HG02884 (cell line): ENCODE data around the gene TMEM191B.
A peak's percentile ranks its signal among the peaks of the same experiment; 100 is the strongest.
"Not testable (repeated sequence)": the region's sequence is repeated elsewhere in the genome, so short reads cannot be mapped to it uniquely, and the experiment has no call there.

ENCODE experiments used
- ATAC-seq: cut with Tn5 transposase; IDR thresholded peaks from one replicate; pipeline ENCODE4 v1.9.1; 2021; ENCODE audit warnings: mild to moderate bottlenecking, moderate library complexity; ENCODE audit not compliant: unreplicated experiment

Gene TMEM191B

GRCh38 chr22:18527752-18528596 lies at the start of gene TMEM191B:
Gene TMEM191B (plus strand): TSS chr22:18527802. CDS start chr22:18527981, 179 bp downstream.
- not testable (repeated sequence) for ATAC-seq

DNA sequence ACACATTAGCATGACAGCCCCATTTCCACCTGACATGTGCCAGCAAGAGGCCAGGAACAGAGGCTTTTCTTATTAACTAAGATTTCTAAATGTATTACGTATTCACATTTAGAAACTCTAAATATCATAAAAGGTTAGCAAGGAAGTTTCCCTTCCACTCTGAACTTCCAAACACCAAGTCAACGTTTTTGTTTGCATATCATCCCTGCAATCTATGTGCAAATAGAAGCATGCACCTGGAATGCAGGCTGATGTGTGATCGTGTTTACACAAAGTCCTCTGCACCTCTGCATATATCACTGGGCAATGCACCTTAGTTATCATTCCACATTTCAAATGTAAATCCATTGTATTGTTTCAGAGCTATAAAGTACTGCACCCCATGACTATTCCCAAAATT lies 31.4 kb upstream of the TMEM191B start:
- ATAC-seq: not testable (repeated sequence)

DNA sequence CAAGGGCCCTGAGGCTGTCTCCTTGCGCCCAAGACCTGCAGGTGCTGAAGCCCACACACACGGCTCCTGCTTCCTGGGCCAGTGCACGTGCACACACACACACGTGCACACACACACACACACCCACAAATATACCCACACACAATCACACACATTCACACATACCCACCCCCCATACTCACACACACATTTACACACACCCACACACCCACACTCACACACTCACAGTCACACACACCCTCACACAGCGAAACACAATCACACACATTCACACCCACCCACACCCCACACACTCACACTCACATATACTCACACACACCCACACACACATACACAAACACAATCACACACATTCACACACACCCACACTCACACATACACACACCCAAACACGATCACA lies 16.3 kb upstream of the TMEM191B start:
- ATAC-seq: not testable (repeated sequence)

DNA sequence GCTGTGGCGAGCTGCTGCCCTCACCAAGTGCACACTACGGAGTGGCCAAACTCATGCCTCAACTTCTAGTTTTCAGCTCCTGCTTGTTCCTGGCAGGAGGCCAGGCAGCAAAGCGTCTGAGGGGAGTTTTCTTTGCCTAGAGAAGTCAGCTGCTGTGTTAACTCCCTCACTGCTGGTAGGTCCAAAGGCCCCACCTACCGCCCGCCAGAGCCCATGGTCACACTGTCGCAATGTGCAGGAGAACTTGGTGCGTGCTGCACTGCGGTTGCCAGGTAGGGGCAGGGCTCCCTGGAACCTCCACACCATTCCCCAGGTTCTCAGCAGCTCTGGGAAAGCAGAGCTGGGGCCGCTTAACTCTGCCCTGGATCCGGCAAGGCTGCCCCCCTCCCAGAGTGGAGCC lies 15.2 kb upstream of the TMEM191B start:
- not testable (repeated sequence) for ATAC-seq

DNA sequence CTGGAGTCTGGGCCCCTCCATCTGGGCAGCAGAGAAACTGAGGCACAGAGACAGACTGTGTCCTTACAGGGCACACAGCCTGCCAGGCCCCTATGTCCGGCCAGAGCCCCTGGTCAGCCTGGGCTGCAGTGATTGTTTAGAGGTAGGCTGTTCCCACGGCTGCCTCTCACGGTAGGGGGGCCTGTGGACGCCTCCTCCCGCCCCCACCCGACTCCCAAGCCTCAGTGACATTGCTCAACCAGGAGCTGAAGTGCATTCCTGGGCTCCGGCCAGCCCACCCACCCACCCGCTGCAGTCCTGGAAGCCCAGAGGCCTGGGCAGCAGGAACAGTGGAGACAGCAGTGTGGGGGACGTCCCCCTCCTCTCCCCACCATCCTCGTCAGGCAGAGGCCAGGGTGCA lies 14.1 kb upstream of the TMEM191B start:
- ATAC-seq: not testable (repeated sequence)

GRCh38 chr22:18518061-18518460 lies 9.5 kb upstream of the TMEM191B start, which contains the start of gene GGTLC3:
Gene GGTLC3 (minus strand): TSS chr22:18518161. CDS start chr22:18517897, 264 bp downstream.
- not testable (repeated sequence) for ATAC-seq

GRCh38 chr22:18522762-18523161 lies 4.8 kb upstream of the TMEM191B start:
- ATAC-seq: not testable (repeated sequence)

DNA sequence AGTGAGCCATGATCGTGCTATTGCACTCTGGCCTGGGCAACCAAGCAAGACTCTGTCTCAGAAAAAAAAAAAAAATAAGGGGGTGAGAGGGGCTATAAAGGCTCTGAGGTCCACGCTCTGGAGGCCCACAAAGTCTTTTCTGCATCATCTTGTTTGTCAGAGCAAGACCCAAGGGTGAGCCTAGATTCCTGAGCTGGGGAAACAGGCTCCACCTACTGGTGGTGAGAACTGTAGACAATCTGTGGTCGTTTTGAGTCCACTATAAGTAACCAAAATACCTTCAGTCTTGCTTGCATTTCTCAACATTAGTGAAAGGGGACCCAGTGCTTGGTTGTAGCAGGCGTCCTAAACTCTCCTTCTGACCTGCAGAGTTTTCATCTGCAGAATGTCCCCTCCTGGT lies 4.3 kb upstream of the TMEM191B start:
- not testable (repeated sequence) for ATAC-seq

- peak; percentile 54 for ATAC-seq
These were observed 1.2 kb downstream of the TMEM191B start for GRCh38 chr22:18528597-18529415.

- not testable (repeated sequence) for ATAC-seq
These were observed 2.0 kb downstream of the TMEM191B start for GRCh38 chr22:18529416-18530145.

- ATAC-seq: not testable (repeated sequence)
These were observed 6.0 kb downstream of the TMEM191B start for GRCh38 chr22:18533633-18534032.

DNA sequence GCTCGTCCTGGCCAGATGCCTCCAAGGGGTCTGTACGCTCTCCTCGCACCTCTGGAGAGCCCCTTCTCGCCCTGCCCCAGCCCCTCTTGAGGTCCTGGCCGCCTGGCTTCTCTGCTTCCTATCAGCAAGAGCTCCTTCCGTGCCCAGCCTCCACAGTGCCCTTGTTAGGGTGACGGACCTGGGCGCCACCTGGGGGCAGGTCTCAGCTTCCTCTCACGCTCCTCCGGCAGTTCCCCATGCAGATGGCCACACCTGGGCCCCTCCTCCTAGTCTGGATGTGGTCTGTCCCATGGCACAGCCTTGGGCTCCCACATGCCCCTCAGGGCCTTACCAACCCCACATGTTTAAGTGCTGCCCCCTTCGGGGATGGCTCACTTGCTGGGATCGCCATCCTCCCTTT lies 6.7 kb downstream of the TMEM191B start:
- ATAC-seq: not testable (repeated sequence)

GRCh38 chr22:18539994-18540393 lies 12.4 kb downstream of the TMEM191B start:
- ATAC-seq: not testable (repeated sequence)

DNA sequence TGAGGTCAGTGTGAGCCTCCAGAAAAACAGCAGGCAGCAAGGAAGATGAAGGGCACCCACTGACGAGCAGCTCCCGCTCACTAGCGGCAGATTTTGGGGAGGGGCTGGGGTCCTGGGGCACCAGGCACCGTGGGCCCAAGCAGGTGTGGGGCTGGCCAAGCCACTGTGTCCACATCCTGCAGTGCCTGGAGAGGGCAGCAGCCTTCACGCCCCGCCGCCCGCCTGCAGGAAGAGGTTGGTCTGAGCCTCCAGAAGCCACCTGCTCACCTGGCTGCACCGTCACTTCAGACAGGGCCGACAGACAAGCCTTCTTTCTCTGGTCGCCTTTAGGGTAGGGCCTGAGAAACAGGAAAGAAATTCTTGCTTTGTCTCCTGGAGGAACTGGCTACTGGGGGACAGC lies 15.8 kb downstream of the TMEM191B start:
- ATAC-seq: not testable (repeated sequence)

- ATAC-seq: not testable (repeated sequence)
These were observed 17.0 kb downstream of the TMEM191B start for GRCh38 chr22:18544615-18545014.

- not testable (repeated sequence) for ATAC-seq
These were observed 22.0 kb downstream of the TMEM191B start for GRCh38 chr22:18549458-18550179.

- not testable (repeated sequence) for ATAC-seq
These were observed 23.4 kb downstream of the TMEM191B start for GRCh38 chr22:18551046-18551445.

- not testable (repeated sequence) for ATAC-seq
These were observed 25.4 kb downstream of the TMEM191B start for GRCh38 chr22:18552839-18553597.
